CD4-positive, alpha-beta T cell (primary cell): ENCODE data around the gene CEP104. TPM values are rescaled to one million over a fixed set of nuclear protein-coding genes. Genes with fewer than 3 reads are reported as not detected.

Source experiments
- ATAC-seq: fragments of 200-7000 bp; cut with Tn5 transposase; one replicate; pipeline ENCODE4 v1.10.0; 2022; ENCODE audit warnings: mild to moderate bottlenecking; ENCODE audit not compliant: poor library complexity
- CTCF ChIA-PET: fragments of 350-600 bp; sonication (Branson Sonifier 250); formaldehyde crosslinking; loops from one replicate; lab custom pipeline; 2021; ENCODE audit warnings: antibody characterized with exemption, inconsistent platforms; lab: Charles Lee
- POLR2A ChIA-PET: fragments of 350-600 bp; sonication (Branson Sonifier 250); formaldehyde crosslinking; loops from one replicate; lab custom pipeline; 2021; ENCODE audit warnings: antibody characterized with exemption, inconsistent platforms; lab: Charles Lee
- DNase-seq, 14 experiments: peaks; one replicate each; pipeline ENCODE4 v3.0.0-alpha.2; 2013 to 2020; ENCODE audit warnings: mixed read lengths in 2 of 14
- H3K27ac ChIP-seq, 2 donors: one replicate each; pipeline versions ENCODE4 v1.5.1 to v1.7.0; 2013; ENCODE audit warnings: low read length in 2 of 2, low read depth in 1 of 2, mild to moderate bottlenecking in 1 of 2
- H3K27me3 ChIP-seq, 2 experiments: 1 replicate in 1 of 2; 2 replicates in 1 of 2; pipeline versions ENCODE4 v1.6.1 to v1.7.0; 2013; ENCODE audit warnings: low read length in 2 of 2, control low read depth in 1 of 2, mild to moderate bottlenecking in 1 of 2, moderate library complexity in 1 of 2; ENCODE audit not compliant: insufficient read depth in 2 of 2, control insufficient read depth in 1 of 2
- H3K36me3 ChIP-seq: one replicate; pipeline ENCODE4 v1.6.1; 2013; ENCODE audit warnings: low read length, control low read depth; ENCODE audit not compliant: insufficient read depth
- H3K4me1 ChIP-seq: one replicate; pipeline ENCODE4 v1.6.1; 2013; ENCODE audit warnings: low read length, control low read depth; ENCODE audit not compliant: insufficient read depth
- H3K4me3 ChIP-seq: one replicate; pipeline ENCODE4 v1.5.1; 2013; ENCODE audit warnings: mild to moderate bottlenecking, low read length, moderate library complexity
- H3K9me3 ChIP-seq, 2 experiments: 1 replicate in 1 of 2; 2 replicates in 1 of 2; pipeline versions ENCODE4 v1.6.1 to v1.7.0; 2013; ENCODE audit warnings: low read length in 2 of 2, mild to moderate bottlenecking in 2 of 2, control low read depth in 1 of 2, moderate library complexity in 1 of 2; ENCODE audit not compliant: control insufficient read depth in 1 of 2, insufficient read depth in 1 of 2
- H3K27ac Mint-ChIP-seq: one replicate; pipeline ENCODE4 v1.8.0; 2020; ENCODE audit warnings: mixed read lengths
- H3K27me3 Mint-ChIP-seq: one replicate; pipeline ENCODE4 v1.8.0; 2021; ENCODE audit warnings: mixed read lengths
- H3K36me3 Mint-ChIP-seq: one replicate; pipeline ENCODE4 v1.8.0; 2021; ENCODE audit warnings: low read depth, mixed read lengths
- H3K4me1 Mint-ChIP-seq: one replicate; pipeline ENCODE4 v1.8.0; 2021; ENCODE audit warnings: low read depth, mixed read lengths
- H3K4me3 Mint-ChIP-seq: one replicate; pipeline ENCODE4 v1.8.0; 2020; ENCODE audit warnings: mild to moderate bottlenecking, mixed read lengths
- H3K9me3 Mint-ChIP-seq: one replicate; pipeline ENCODE4 v1.8.0; 2020; ENCODE audit warnings: mixed read lengths
- intact Hi-C, 2 experiments: fragments of 100-400 bp; cut with DNase I in 1 of 2; cut with micrococcal nuclease in 1 of 2; formaldehyde crosslinking; loops; one replicate each; pipeline versions ENCODE4 v1.15.1 to v1.9.0; 2023 to 2025; cut with DNase I, micrococcal nuclease
- total RNA-seq, 174 experiments: library from RNA in 2 of 174; stranded (reverse) in 2 of 174; gene quantifications; one replicate each; pipeline ENCODE4 v1.2.3 and lab custom pipeline; 2021 to 2026
- TF ChIP-seq, protein P1 (sequence below): fragments of 200-600 bp; IDR thresholded peaks from one replicate; pipeline ENCODE4 v1.8.0; 2022; ENCODE audit warnings: antibody characterized with exemption, mild to moderate bottlenecking

The CEP104 gene
- total RNA-seq, 2 experiments from 2014 or later = 16.6 to 20.5 TPM

GRCh38 chr1:3876716-3877115, 19.7 kb upstream of the CEP104 start:
- no peak for ATAC-seq
- H3K4me1 ChIP-seq = peaks cover 6% of the 10 kb centered on the region
- Mint-ChIP-seq H3K27me3 (no peaks in the 10 kb centered on the region), H3K4me3 (no peak overlapping the region), H3K36me3 (peaks cover 83% of the 10 kb centered on the region), H3K9me3 (no peaks in the 10 kb centered on the region), H3K27ac (no peak overlapping the region), H3K4me1 (no peaks in the 10 kb centered on the region)
- H3K9me3 ChIP-seq = peaks cover 5 to 7% of the 10 kb centered on the region in 2 experiments
- CTCF ChIA-PET = no interaction called here
- intact Hi-C loops = no loop called here
- H3K4me3 ChIP-seq = no peak overlapping the region
- POLR2A ChIA-PET = no interaction called here
- no peak overlapping the region for H3K27ac ChIP-seq
- H3K27me3 ChIP-seq = no peaks in the 10 kb centered on the region
- peaks cover 70% of the 10 kb centered on the region for H3K36me3 ChIP-seq
- TF ChIP-seq, protein P1, sequence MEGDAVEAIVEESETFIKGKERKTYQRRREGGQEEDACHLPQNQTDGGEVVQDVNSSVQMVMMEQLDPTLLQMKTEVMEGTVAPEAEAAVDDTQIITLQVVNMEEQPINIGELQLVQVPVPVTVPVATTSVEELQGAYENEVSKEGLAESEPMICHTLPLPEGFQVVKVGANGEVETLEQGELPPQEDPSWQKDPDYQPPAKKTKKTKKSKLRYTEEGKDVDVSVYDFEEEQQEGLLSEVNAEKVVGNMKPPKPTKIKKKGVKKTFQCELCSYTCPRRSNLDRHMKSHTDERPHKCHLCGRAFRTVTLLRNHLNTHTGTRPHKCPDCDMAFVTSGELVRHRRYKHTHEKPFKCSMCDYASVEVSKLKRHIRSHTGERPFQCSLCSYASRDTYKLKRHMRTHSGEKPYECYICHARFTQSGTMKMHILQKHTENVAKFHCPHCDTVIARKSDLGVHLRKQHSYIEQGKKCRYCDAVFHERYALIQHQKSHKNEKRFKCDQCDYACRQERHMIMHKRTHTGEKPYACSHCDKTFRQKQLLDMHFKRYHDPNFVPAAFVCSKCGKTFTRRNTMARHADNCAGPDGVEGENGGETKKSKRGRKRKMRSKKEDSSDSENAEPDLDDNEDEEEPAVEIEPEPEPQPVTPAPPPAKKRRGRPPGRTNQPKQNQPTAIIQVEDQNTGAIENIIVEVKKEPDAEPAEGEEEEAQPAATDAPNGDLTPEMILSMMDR = no peak
- no peak for DNase-seq

- H3K36me3 Mint-ChIP-seq = peaks cover 78% of the 10 kb centered on the region
- H3K4me1 Mint-ChIP-seq = no peaks in the 10 kb centered on the region
- H3K27me3 ChIP-seq = no peaks in the 10 kb centered on the region
- CTCF ChIA-PET = no interaction called here
- H3K4me3 ChIP-seq = no peak overlapping the region
- DNase-seq (no peak), ATAC-seq (no peak)
- H3K4me3 Mint-ChIP-seq = no peak overlapping the region
- no peaks in the 10 kb centered on the region for H3K4me1 ChIP-seq
- POLR2A ChIA-PET = no interaction called here
- H3K9me3 ChIP-seq = peaks cover 5 to 7% of the 10 kb centered on the region in 2 experiments
- no peak overlapping the region for H3K27ac ChIP-seq
- no peak overlapping the region for H3K27ac Mint-ChIP-seq
- no peaks in the 10 kb centered on the region for H3K27me3 Mint-ChIP-seq
- intact Hi-C loops = no loop called here
- TF ChIP-seq, protein P1 = no peak
- H3K36me3 ChIP-seq = peaks cover 72% of the 10 kb centered on the region
- no peaks in the 10 kb centered on the region for H3K9me3 Mint-ChIP-seq
Measured at GRCh38 chr1:3874736-3875135, 17.7 kb upstream of the CEP104 start.

GRCh38 chr1:3872546-3872945, 15.5 kb upstream of the CEP104 start:
- H3K9me3 Mint-ChIP-seq = no peaks in the 10 kb centered on the region
- Histone ChIP-seq H3K36me3 (peaks cover 77% of the 10 kb centered on the region), H3K4me3 (no peak overlapping the region), H3K9me3 (peaks cover 0 to 8% of the 10 kb centered on the region in 2 experiments), H3K27me3 (no peaks in the 10 kb centered on the region), H3K4me1 (no peaks in the 10 kb centered on the region), H3K27ac (no peak overlapping the region)
- peaks cover 70% of the 10 kb centered on the region for H3K36me3 Mint-ChIP-seq
- intact Hi-C loops = no loop called here
- ChIA-PET CTCF (no interaction called here), POLR2A (no interaction called here)
- ATAC-seq (no peak), DNase-seq (no peak)
- TF ChIP-seq, protein P1 = no peak
- H3K4me1 Mint-ChIP-seq = no peaks in the 10 kb centered on the region
- H3K27me3 Mint-ChIP-seq = no peaks in the 10 kb centered on the region
- H3K4me3 Mint-ChIP-seq = no peak overlapping the region
- no peak overlapping the region for H3K27ac Mint-ChIP-seq
